SU-DHL-6 (cell line): Measurements from ENCODE around the gene ZBTB32.

Experiments used
- EZH2phosphoT487 ChIP-seq: fragments of 200-600 bp; sonication (generic), shearing (Covaris generic); conservative IDR thresholded peaks from 2 replicates; pipeline ENCODE4 v1.6.1; 2018; ENCODE audit warnings: mild to moderate bottlenecking, antibody characterized with exemption, low read length, moderate library complexity, mixed read lengths
- TF ChIP-seq, protein P1 (sequence below): fragments of 200-600 bp; sonication (generic); IDR thresholded peaks from one replicate; pipeline ENCODE4 v1.5.1; 2017; ENCODE audit warnings: antibody characterized with exemption, mild to moderate bottlenecking, low read length, moderate library complexity; ENCODE audit not compliant: insufficient read depth, poor library complexity, severe bottlenecking

DNA sequence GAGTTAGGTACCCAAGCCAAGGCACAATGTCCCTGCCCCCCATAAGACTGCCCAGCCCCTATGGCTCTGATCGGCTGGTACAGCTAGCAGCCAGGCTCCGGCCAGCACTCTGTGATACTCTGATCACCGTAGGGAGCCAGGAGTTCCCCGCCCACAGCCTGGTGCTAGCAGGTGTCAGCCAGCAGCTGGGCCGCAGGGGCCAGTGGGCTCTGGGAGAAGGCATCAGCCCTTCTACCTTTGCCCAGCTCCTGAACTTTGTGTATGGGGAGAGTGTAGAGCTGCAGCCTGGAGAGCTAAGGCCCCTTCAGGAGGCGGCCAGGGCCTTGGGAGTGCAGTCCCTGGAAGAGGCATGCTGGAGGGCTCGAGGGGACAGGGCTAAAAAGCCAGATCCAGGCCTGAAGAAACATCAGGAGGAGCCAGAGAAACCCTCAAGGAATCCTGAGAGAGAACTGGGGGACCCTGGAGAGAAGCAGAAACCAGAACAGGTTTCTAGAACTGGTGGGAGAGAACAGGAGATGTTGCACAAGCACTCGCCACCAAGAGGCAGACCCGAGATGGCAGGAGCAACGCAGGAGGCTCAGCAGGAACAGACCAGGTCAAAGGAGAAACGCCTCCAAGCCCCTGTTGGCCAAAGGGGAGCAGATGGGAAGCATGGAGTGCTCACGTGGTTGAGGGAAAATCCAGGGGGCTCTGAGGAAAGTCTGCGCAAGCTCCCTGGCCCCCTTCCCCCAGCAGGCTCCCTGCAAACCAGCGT, 10.4 kb downstream of the ZBTB32 start:
- TF ChIP-seq, protein P1, sequence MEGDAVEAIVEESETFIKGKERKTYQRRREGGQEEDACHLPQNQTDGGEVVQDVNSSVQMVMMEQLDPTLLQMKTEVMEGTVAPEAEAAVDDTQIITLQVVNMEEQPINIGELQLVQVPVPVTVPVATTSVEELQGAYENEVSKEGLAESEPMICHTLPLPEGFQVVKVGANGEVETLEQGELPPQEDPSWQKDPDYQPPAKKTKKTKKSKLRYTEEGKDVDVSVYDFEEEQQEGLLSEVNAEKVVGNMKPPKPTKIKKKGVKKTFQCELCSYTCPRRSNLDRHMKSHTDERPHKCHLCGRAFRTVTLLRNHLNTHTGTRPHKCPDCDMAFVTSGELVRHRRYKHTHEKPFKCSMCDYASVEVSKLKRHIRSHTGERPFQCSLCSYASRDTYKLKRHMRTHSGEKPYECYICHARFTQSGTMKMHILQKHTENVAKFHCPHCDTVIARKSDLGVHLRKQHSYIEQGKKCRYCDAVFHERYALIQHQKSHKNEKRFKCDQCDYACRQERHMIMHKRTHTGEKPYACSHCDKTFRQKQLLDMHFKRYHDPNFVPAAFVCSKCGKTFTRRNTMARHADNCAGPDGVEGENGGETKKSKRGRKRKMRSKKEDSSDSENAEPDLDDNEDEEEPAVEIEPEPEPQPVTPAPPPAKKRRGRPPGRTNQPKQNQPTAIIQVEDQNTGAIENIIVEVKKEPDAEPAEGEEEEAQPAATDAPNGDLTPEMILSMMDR: no peak
- no peak for TF ChIP-seq EZH2phosphoT487
